Stimulated activated CD4-positive, alpha-beta T cell treated with anti-CD3 and anti-CD28 coated beads, TNF-alpha, amount 100 ng/mL, for 1 hour (primary cell): Measurements from ENCODE around the gene ACTRT2.
A peak's percentile ranks its signal among the peaks of the same experiment; 100 is the strongest.

ENCODE experiments used
- DNase-seq, 3 donors: peaks; one replicate each; pipeline ENCODE4 v3.0.0-alpha.2; 2020; ENCODE audit warnings: low read depth in 3 of 3, low spot score in 1 of 3

Gene ACTRT2

GRCh38 chr1:3031401-3032221 is 10.3 kb downstream of the ACTRT2 start:
- no peak for DNase-seq

GRCh38 chr1:3032371-3033039 is 11.2 kb downstream of the ACTRT2 start:
- DNase-seq: no peak

- DNase-seq: peak in 1 of 3 donors; percentile 16
Observed at GRCh38 chr1:3033040-3033789, 11.9 kb downstream of the ACTRT2 start.

- no peak for DNase-seq
Observed at GRCh38 chr1:3033790-3034090, 12.5 kb downstream of the ACTRT2 start.

GRCh38 chr1:3034162-3034561 is 12.9 kb downstream of the ACTRT2 start:
- no peak for DNase-seq

GRCh38 chr1:3034728-3035562 is 13.7 kb downstream of the ACTRT2 start:
- DNase-seq: no peak

GRCh38 chr1:3035563-3036446 is 14.5 kb downstream of the ACTRT2 start:
- no peak for DNase-seq

- no peak for DNase-seq
Observed at GRCh38 chr1:3036447-3037280, 15.4 kb downstream of the ACTRT2 start.

- DNase-seq: no peak
Observed at GRCh38 chr1:3037281-3038040, 16.2 kb downstream of the ACTRT2 start.

- DNase-seq: no peak
Observed at GRCh38 chr1:3038113-3038551, 16.9 kb downstream of the ACTRT2 start.

GRCh38 chr1:3038571-3039181 is 17.4 kb downstream of the ACTRT2 start:
- DNase-seq: no peak

GRCh38 chr1:3040004-3040403 is 18.7 kb downstream of the ACTRT2 start:
- DNase-seq: no peak

- no peak for DNase-seq
Observed at GRCh38 chr1:3042481-3042880, 21.2 kb downstream of the ACTRT2 start.

GRCh38 chr1:3049164-3049563 is 27.9 kb downstream of the ACTRT2 start:
- no peak for DNase-seq

GRCh38 chr1:3049905-3050304 is 28.6 kb downstream of the ACTRT2 start:
- DNase-seq: no peak

- no peak for DNase-seq
Observed at GRCh38 chr1:3050603-3051002, 29.3 kb downstream of the ACTRT2 start.

- no peak for DNase-seq
Observed at GRCh38 chr1:3051270-3052268, 30.3 kb downstream of the ACTRT2 start.
